ENCODE measurements around the gene DENND2D. TPM values are rescaled to one million over a fixed set of nuclear protein-coding genes. Genes with fewer than 3 reads are reported as not detected.

Gene DENND2D
- total and polyA plus RNA-seq, 7 donors = 2.3 to 77.0 (median 5.9) TPM

DNA sequence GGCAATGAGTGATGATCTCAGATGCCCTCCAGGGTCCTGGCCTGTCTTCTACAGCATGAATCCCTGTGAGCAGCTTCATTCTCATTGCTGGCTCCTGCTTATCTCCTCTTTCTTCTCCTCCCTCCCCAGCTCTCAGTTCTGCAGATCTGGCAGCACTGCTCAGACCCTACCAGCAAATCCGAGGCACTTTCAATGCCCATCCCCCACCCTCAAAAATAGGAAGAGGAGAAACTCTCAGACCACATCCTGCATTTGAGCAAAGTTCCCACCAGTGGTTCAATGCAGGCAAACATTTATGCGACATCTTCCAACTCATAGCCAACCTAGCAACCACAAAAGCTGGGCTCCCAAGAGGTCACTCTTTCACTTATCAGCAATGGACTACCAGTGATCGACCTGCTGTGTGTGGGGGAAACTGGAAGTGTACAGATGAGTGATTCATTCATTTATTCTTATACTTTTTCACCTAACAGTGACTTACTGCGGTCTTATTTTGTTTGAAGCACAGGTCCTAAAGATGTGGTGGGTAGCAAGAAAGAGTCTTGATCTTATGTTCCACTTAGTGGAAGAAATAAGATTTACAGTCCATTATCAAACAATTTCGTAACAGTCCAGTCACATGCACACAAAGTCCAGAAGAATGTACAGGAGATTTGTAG is 21.3 kb upstream of the DENND2D start:
- Histone ChIP-seq H3K27ac (no peak overlapping the region), H3K4me3 (no peak overlapping the region), H3K36me3 (no peaks in the 10 kb centered on the region), H3K9me3 (no peaks in the 10 kb centered on the region), H3K4me1 (peaks cover 0 to 8% (median 0%) of the 10 kb centered on the region in 4 donors), H3K27me3 (no peaks in the 10 kb centered on the region)
- WGBS, 2 donors = 45 to 69% methylated on average over 5 of the region's 5 CpGs
- intact Hi-C loops (cut with DNase I) = loop anchor here (2.0 kb wide), 1 partner anchor 547 kb away; no protein-coding TSS in a partner anchor
- TF ChIP-seq POLR2AphosphoS5 (IDR thresholded peaks at IDR 0.05) (no peak), EP300 (IDR thresholded peaks at IDR 0.05) (no peak), POLR2A (IDR thresholded peaks at IDR 0.05) (no peak)
- TF ChIP-seq, protein P1, sequence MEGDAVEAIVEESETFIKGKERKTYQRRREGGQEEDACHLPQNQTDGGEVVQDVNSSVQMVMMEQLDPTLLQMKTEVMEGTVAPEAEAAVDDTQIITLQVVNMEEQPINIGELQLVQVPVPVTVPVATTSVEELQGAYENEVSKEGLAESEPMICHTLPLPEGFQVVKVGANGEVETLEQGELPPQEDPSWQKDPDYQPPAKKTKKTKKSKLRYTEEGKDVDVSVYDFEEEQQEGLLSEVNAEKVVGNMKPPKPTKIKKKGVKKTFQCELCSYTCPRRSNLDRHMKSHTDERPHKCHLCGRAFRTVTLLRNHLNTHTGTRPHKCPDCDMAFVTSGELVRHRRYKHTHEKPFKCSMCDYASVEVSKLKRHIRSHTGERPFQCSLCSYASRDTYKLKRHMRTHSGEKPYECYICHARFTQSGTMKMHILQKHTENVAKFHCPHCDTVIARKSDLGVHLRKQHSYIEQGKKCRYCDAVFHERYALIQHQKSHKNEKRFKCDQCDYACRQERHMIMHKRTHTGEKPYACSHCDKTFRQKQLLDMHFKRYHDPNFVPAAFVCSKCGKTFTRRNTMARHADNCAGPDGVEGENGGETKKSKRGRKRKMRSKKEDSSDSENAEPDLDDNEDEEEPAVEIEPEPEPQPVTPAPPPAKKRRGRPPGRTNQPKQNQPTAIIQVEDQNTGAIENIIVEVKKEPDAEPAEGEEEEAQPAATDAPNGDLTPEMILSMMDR (IDR thresholded peaks at IDR 0.05) = no peak
- DNase-seq = no peak

DNA sequence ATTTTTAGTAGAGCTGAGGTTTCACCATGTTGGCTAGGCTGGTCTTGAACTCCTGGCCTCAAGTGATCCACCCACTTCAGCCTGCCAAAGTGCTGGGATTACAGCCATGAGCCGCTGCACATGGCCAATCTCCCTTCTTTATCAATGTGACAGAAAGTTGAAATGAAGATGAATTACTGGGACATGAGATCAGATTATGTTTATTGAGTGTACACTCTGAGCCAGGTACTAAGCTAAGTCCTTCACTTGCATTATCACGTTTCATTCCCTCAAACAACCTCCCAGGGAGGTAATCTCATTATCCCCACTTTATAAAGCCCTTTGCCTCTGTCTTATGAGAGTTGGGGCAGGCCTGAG is 20.8 kb upstream of the DENND2D start:
- TF ChIP-seq, protein P1 (IDR thresholded peaks at IDR 0.05) = no peak
- TF ChIP-seq POLR2AphosphoS5 (IDR thresholded peaks at IDR 0.05) (no peak), POLR2A (IDR thresholded peaks at IDR 0.05) (no peak), EP300 (IDR thresholded peaks at IDR 0.05) (no peak)
- H3K4me3 ChIP-seq = no peak overlapping the region
- DNase-seq = no peak
- no peaks in the 10 kb centered on the region for H3K36me3 ChIP-seq
- H3K27me3 ChIP-seq = no peaks in the 10 kb centered on the region
- no peaks in the 10 kb centered on the region for H3K9me3 ChIP-seq
- intact Hi-C loops (cut with DNase I) = no loop called here
- H3K27ac ChIP-seq = no peak overlapping the region
- 13 to 39% methylated on average over 2 of the region's 2 CpGs for WGBS, 2 donors
- peaks cover 0 to 8% (median 0%) of the 10 kb centered on the region in 4 donors for H3K4me1 ChIP-seq

DNA sequence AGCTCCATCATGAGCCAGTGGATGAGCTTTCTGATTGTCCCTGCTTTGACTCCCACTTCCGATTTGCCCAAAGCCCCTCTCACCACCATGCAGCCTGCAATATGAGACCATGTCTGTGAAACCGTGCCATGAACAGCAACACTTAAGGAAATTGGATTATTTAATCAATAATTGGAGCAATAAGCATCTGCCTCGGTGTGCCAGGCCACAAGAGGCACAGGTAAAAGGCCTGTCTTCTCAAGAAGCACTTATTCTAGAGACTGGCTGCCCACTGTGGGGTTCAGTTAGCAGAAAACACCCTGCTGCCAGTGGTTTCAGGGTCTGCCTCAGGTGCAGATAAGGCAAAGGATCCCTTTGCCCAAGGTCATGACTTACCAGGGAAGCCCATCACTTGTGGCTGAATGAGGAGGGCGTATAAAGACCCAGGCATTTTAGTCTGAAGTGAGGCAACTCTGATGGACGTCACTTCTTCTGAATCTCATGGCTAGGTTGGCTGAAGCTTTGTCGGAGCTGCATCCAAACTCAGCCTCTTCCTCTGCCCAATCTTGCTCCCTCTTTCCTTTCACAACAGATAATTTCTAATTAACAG is 19.9 kb upstream of the DENND2D start:
- no peaks in the 10 kb centered on the region for H3K9me3 ChIP-seq
- 84 to 86% methylated on average over 6 of the region's 6 CpGs for WGBS, 2 donors
- H3K27ac ChIP-seq = no peak overlapping the region
- TF ChIP-seq POLR2A (IDR thresholded peaks at IDR 0.05) (no peak), POLR2AphosphoS5 (IDR thresholded peaks at IDR 0.05) (no peak), EP300 (IDR thresholded peaks at IDR 0.05) (no peak)
- TF ChIP-seq, protein P1 (IDR thresholded peaks at IDR 0.05) = no peak
- no peaks in the 10 kb centered on the region for H3K27me3 ChIP-seq
- peaks cover 0 to 8% (median 0%) of the 10 kb centered on the region in 4 donors for H3K4me1 ChIP-seq
- no peak overlapping the region for H3K4me3 ChIP-seq
- intact Hi-C loops (cut with DNase I) = no loop called here
- DNase-seq = no peak
- no peaks in the 10 kb centered on the region for H3K36me3 ChIP-seq

DNA sequence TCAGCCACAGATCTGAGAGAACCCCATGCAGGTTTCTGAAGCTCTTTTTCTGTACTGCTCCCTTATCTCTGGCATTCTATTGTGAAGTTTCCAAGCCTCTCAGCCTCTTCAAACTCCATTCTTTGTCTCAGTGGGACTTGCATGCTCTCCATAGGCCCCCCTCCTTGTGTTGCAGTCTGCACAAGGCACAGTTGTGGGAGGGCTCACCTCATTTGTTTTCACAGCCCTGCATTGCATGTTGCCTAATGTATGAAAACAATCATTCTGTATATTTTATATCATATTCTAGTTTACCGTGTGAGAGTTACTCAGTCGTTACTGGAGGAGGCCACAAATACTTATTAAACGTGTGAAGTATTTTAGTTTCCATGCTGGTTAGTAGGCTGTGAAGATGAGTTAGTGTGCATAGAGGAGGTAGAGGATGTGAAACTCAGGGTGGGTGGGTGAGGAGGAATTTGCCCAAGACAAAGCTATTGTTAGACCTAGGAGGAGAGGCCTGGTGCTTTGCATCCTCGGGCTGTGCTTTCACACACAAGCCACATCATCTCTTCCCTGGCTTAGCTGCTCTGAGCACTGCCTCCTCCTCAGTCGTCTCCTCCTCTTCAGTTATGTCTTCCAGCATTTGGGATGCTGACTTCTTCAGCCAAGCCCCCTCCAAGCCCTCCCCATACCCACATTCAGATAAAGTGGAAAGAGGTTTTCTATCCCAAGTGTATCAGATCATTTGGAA is 19.3 kb upstream of the DENND2D start:
- no peaks in the 10 kb centered on the region for H3K27me3 ChIP-seq
- no peak overlapping the region for H3K4me3 ChIP-seq
- no peak for DNase-seq
- no peaks in the 10 kb centered on the region for H3K9me3 ChIP-seq
- no peak overlapping the region for H3K27ac ChIP-seq
- H3K4me1 ChIP-seq = peaks cover 0 to 8% (median 0%) of the 10 kb centered on the region in 4 donors
- intact Hi-C loops (cut with DNase I) = no loop called here
- 48 to 81% methylated on average over 5 of the region's 5 CpGs for WGBS, 2 donors
- TF ChIP-seq POLR2AphosphoS5 (IDR thresholded peaks at IDR 0.05) = no peak
- TF ChIP-seq EP300 (IDR thresholded peaks at IDR 0.05) = no peak
- TF ChIP-seq POLR2A (IDR thresholded peaks at IDR 0.05) = no peak
- TF ChIP-seq, protein P1 (IDR thresholded peaks at IDR 0.05) = no peak
- H3K36me3 ChIP-seq = no peaks in the 10 kb centered on the region
